ENCODE results near the gene GPR18.
"Not testable (repeated sequence)": the region's sequence is repeated elsewhere in the genome, so short reads cannot be mapped to it uniquely, and the experiment has no call there.

Gene GPR18

GRCh38 chr13:99227909-99228688, 30.1 kb downstream of the GPR18 start:
- no peak for DNase-seq

- no peak for DNase-seq
Observed at GRCh38 chr13:99227331-99227900, 30.8 kb downstream of the GPR18 start.

GRCh38 chr13:99226513-99226912, 31.7 kb downstream of the GPR18 start:
- no peak for DNase-seq

- no peak for DNase-seq
Observed at GRCh38 chr13:99225078-99225477, 33.1 kb downstream of the GPR18 start.

GRCh38 chr13:99224021-99224420, 34.2 kb downstream of the GPR18 start:
- no peak for DNase-seq

- no peak for DNase-seq
Observed at GRCh38 chr13:99223587-99223986, 34.6 kb downstream of the GPR18 start.

- DNase-seq = no peak
Observed at GRCh38 chr13:99221567-99222239, 36.5 kb downstream of the GPR18 start.

GRCh38 chr13:99220199-99220935, 37.8 kb downstream of the GPR18 start:
- peak; percentile 58 for DNase-seq

GRCh38 chr13:99218969-99219368, 39.2 kb downstream of the GPR18 start:
- peak; percentile 88 for DNase-seq

- no peak for DNase-seq
Observed at GRCh38 chr13:99218545-99218944, 39.6 kb downstream of the GPR18 start.

- DNase-seq = no peak
Observed at GRCh38 chr13:99218126-99218525, 40.1 kb downstream of the GPR18 start.

- DNase-seq = no peak
Observed at GRCh38 chr13:99217461-99218110, 40.6 kb downstream of the GPR18 start.

GRCh38 chr13:99215184-99215830, 42.9 kb downstream of the GPR18 start:
- peak; percentile 70 for DNase-seq

GRCh38 chr13:99214731-99215130, 43.4 kb downstream of the GPR18 start:
- DNase-seq = no peak

- DNase-seq = no peak
Observed at GRCh38 chr13:99214232-99214631, 43.9 kb downstream of the GPR18 start.

- no peak for DNase-seq
Observed at GRCh38 chr13:99211421-99212035, 46.7 kb downstream of the GPR18 start.

- not testable (repeated sequence) for DNase-seq
Observed at GRCh38 chr13:99210627-99211026, 47.6 kb downstream of the GPR18 start.

- DNase-seq = no peak
Observed at GRCh38 chr13:99208845-99209527, 49.2 kb downstream of the GPR18 start.

GRCh38 chr13:99208185-99208584, 50.0 kb downstream of the GPR18 start:
- no peak for DNase-seq

- DNase-seq = no peak
Observed at GRCh38 chr13:99207511-99207910, 50.7 kb downstream of the GPR18 start.

GRCh38 chr13:99206873-99207272, 51.3 kb downstream of the GPR18 start:
- no peak for DNase-seq
